BJ (cell line): Measurements from ENCODE around the gene PAK4. TPM values are rescaled to one million over a fixed set of nuclear protein-coding genes. Genes with fewer than 3 reads are reported as not detected.

ENCODE experiments used
- CTCF ChIA-PET: fragments of 350-600 bp; formaldehyde crosslinking; extraction: SDS; loops from one replicate; lab custom pipeline; 2021; ENCODE audit warnings: antibody characterized with exemption, inconsistent platforms; lab: Yijun Ruan, JAX
- POLR2A ChIA-PET: fragments of 300-600 bp; sonication (Branson Sonifier 250); formaldehyde crosslinking; extraction: SDS; loops from one replicate; lab custom pipeline; 2021; ENCODE audit warnings: antibody characterized with exemption; lab: Charles Lee
- DNase-seq: peaks from one replicate; pipeline ENCODE4 v3.0.0-alpha.2; 2011; ENCODE audit warnings: low read depth
- H3K27me3 ChIP-seq: 2 replicates; pipeline ENCODE4 v1.6.0; 2011; ENCODE audit warnings: low read length; ENCODE audit not compliant: control insufficient read depth, insufficient read depth
- H3K36me3 ChIP-seq: 2 replicates; pipeline ENCODE4 v1.5.1; 2011; ENCODE audit warnings: low read length; ENCODE audit not compliant: control insufficient read depth, insufficient read depth
- H3K4me3 ChIP-seq: 2 replicates; pipeline ENCODE4 v1.5.1; 2011; ENCODE audit warnings: low read depth, mild to moderate bottlenecking, control low read depth, low read length
- polyA plus RNA-seq: library from polyadenylated mRNA; depleted of rRNA; stranded (reverse); fragments of >200 nt; gene quantifications from 2 replicates; pipeline ENCODE4 v1.2.3, GENCODE V29; 2011
- TF ChIP-seq, protein P1 (sequence below): IDR thresholded peaks from 2 replicates; pipeline ENCODE4 v1.5.1; 2011; ENCODE audit warnings: low read depth, mild to moderate bottlenecking, control low read depth, inconsistent platforms, low read length, moderate library complexity; ENCODE audit not compliant: insufficient read depth

Gene PAK4
- polyA plus RNA-seq, 1 experiment, result 19.6 TPM

DNA sequence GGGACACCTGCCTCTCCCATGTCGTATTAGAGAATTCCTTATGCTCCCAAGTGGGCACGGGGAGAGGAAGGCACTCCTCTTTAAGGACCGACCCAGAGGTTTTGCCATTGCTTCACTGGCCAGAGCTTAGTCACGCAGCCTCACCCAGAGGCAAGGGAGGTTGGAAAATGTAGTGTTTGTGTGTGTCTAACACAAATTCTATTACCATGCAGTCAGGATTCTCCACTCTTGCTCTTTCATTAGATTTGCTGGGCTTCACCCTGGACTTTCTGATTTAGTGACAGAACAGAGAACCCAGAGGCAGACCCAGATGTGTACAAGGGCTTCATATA, 56.6 kb downstream of the PAK4 start:
- peaks cover 19% of the 10 kb centered on the region for H3K36me3 ChIP-seq
- CTCF ChIA-PET, result no interaction called here
- no peak overlapping the region for H3K4me3 ChIP-seq
- TF ChIP-seq, protein P1, sequence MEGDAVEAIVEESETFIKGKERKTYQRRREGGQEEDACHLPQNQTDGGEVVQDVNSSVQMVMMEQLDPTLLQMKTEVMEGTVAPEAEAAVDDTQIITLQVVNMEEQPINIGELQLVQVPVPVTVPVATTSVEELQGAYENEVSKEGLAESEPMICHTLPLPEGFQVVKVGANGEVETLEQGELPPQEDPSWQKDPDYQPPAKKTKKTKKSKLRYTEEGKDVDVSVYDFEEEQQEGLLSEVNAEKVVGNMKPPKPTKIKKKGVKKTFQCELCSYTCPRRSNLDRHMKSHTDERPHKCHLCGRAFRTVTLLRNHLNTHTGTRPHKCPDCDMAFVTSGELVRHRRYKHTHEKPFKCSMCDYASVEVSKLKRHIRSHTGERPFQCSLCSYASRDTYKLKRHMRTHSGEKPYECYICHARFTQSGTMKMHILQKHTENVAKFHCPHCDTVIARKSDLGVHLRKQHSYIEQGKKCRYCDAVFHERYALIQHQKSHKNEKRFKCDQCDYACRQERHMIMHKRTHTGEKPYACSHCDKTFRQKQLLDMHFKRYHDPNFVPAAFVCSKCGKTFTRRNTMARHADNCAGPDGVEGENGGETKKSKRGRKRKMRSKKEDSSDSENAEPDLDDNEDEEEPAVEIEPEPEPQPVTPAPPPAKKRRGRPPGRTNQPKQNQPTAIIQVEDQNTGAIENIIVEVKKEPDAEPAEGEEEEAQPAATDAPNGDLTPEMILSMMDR, result no peak
- H3K27me3 ChIP-seq, result no peaks in the 10 kb centered on the region
- DNase-seq, result no peak
- POLR2A ChIA-PET, result no interaction called here

DNA sequence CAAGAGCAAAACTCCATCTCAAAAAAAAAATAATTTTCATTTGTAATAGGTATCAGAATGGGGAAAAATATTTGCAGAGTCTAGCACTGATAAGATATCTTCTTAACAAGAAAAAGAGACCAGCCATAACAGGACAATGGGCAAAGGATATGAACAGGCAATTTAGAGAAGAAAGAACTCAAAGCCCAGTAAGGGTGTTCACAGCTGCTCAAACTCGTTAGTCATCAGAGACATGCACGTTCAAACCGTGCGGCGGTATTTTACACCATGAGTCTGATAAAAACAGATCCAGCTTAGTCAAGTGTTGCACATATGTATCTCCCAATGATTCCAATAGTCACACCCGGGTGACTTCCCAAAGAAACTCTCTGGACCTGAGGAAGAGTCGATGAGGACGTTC, 57.5 kb downstream of the PAK4 start:
- no peak for DNase-seq
- no peak overlapping the region for H3K4me3 ChIP-seq
- ChIA-PET POLR2A (no interaction called here), CTCF (interaction anchor here (1.2 kb wide), 1 partner anchor 61 kb away, joined by 3 read pairs; no protein-coding TSS in a partner anchor)
- TF ChIP-seq, protein P1, result no peak
- H3K27me3 ChIP-seq, result no peaks in the 10 kb centered on the region
- H3K36me3 ChIP-seq, result peaks cover 12% of the 10 kb centered on the region

- POLR2A ChIA-PET, result no interaction called here
- DNase-seq, result no peak
These were observed 60.8 kb downstream of the PAK4 start for GRCh38 chr19:39186391-39186790.

GRCh38 chr19:39187552-39187943, 62.0 kb downstream of the PAK4 start:
- no peak for DNase-seq
- Histone ChIP-seq H3K4me3 (no peak overlapping the region), H3K36me3 (no peaks in the 10 kb centered on the region), H3K27me3 (no peaks in the 10 kb centered on the region)
- CTCF ChIA-PET, result interaction anchor here (0.6 to 2.4 kb wide), 6 partner anchors 8 to 220 kb away, joined by 3 to 15 read pairs (median 4); partner anchors contain the start of genes NCCRP1 and PAK4
- TF ChIP-seq, protein P1, result no peak
- POLR2A ChIA-PET, result no interaction called here

More at GRCh38 chr19:39186391-39186790, 60.8 kb downstream of the PAK4 start:
- TF ChIP-seq, protein P1, result no peak
- CTCF ChIA-PET, result interaction anchor here (0.7 to 2.4 kb wide), 8 partner anchors 10 to 148 kb away, joined by 3 to 15 read pairs (median 5); partner anchors contain the start of genes NCCRP1 and PAK4
- H3K4me3 ChIP-seq, result no peak overlapping the region
- no peaks in the 10 kb centered on the region for H3K36me3 ChIP-seq
- no peaks in the 10 kb centered on the region for H3K27me3 ChIP-seq

GRCh38 chr19:39188960-39189359, 63.4 kb downstream of the PAK4 start:
- TF ChIP-seq, protein P1, result no peak
- POLR2A ChIA-PET, result no interaction called here
- no peak for DNase-seq
- CTCF ChIA-PET, result interaction anchor here (1.0 kb wide), 1 partner anchor 10 kb away, joined by 4 read pairs; no protein-coding TSS in a partner anchor
- Histone ChIP-seq H3K27me3 (peaks cover 2% of the 10 kb centered on the region; the same call in 1 of the 2 replicates), H3K36me3 (no peaks in the 10 kb centered on the region), H3K4me3 (no peak overlapping the region)
